K562 (cell line): ENCODE data around the gene PPP1R15A. TPM values are rescaled to one million over a fixed set of nuclear protein-coding genes. Genes with fewer than 3 reads are reported as not detected.

Source experiments
- DDX20 ChIP-seq: fragments of 450-650 bp; IDR thresholded peaks from 2 replicates; pipeline ENCODE4 v1.6.1; 2016; ENCODE audit warnings: missing genetic modification characterization, low read depth, mild to moderate bottlenecking, missing compliant biosample characterization, moderate library complexity
- MAFG ChIP-seq: fragments of 450-650 bp; conservative IDR thresholded peaks from 2 replicates; pipeline ENCODE4 v1.6.1; 2016; ENCODE audit warnings: missing genetic modification characterization, missing compliant biosample characterization
- NFE2 ChIP-seq: IDR thresholded peaks from 2 replicates; pipeline ENCODE4 v1.6.1; 2014; ENCODE audit warnings: antibody characterized with exemption, low read depth
- RBFOX2 ChIP-seq: fragments of 200-400 bp; formaldehyde crosslinking; IDR thresholded peaks from 2 replicates; pipeline ENCODE4 v1.6.1; 2017; ENCODE audit warnings: low read depth, mild to moderate bottlenecking, low read length, moderate library complexity
- RBM34 ChIP-seq: fragments of 200-400 bp; formaldehyde crosslinking; IDR thresholded peaks from 2 replicates; pipeline ENCODE4 v1.6.1; 2018; ENCODE audit warnings: low read length, borderline replicate concordance; ENCODE audit not compliant: insufficient read depth
- ZNF431 ChIP-seq: sonication (generic); formaldehyde crosslinking; IDR thresholded peaks from 2 replicates; pipeline ENCODE4 v1.8.0; 2022; ENCODE audit warnings: mild to moderate bottlenecking, missing genetic modification reagents
- ZNF644 ChIP-seq: fragments of 200-800 bp; sonication (Bioruptor generic); IDR thresholded peaks from 2 replicates; pipeline ENCODE4 v1.6.1; 2016; ENCODE audit warnings: low read depth, missing genetic modification characterization, missing compliant biosample characterization
- polyA plus RNA-seq, 8 experiments: library from polyadenylated mRNA; depleted of rRNA in 4 of 8; stranded (reverse) in 5 of 8; unstranded in 3 of 8; fragments of >200 nt; fragmentation: Nextera tagmentation in 2 of 8; fragmentation: Illumina TruSeq in 1 of 8; extraction: Ambion mirVana in 2 of 8; extraction: Trizol in 1 of 8; gene quantifications; 2 replicates each; pipeline versions ENCODE4 v1.2.1 to v1.2.3, GENCODE V29; 2011 to 2014; ENCODE audit warnings: inconsistent platforms in 1 of 8, missing spikeins in 1 of 8
- total RNA-seq, 7 experiments: library from RNA; depleted of rRNA in 6 of 7; stranded (reverse); fragments of >200 nt in 6 of 7; fragmentation: Illumina TruSeq in 2 of 7; extraction: Trizol in 2 of 7; gene quantifications; 2 replicates each; pipeline versions ENCODE4 v1.2.1 to v1.2.3, GENCODE V29; 2011 to 2021; ENCODE audit warnings: low replicate concordance in 1 of 7
- TF ChIP-seq, protein P1 (sequence below): fragments of 450-650 bp; IDR thresholded peaks from 2 replicates; pipeline ENCODE4 v1.6.1; 2016; ENCODE audit warnings: mild to moderate bottlenecking, moderate library complexity
- TF ChIP-seq, protein P2 (sequence below): sonication (generic); formaldehyde crosslinking; IDR thresholded peaks from 2 replicates; pipeline ENCODE4 v1.9.0; 2022; ENCODE audit warnings: mild to moderate bottlenecking, missing genetic modification reagents
- TF ChIP-seq, protein P3 (sequence below): fragments of 250-450 bp; sonication (Bioruptor Pico); IDR thresholded peaks from 2 replicates; pipeline ENCODE4 v1.8.0; 2021; ENCODE audit warnings: mild to moderate bottlenecking, moderate library complexity
- TF ChIP-seq, protein P4 (sequence below): sonication (generic); formaldehyde crosslinking; IDR thresholded peaks from 2 replicates; pipeline ENCODE4 v1.8.0; 2023; ENCODE audit warnings: mild to moderate bottlenecking, missing genetic modification reagents

The PPP1R15A gene
- total and polyA plus RNA-seq, 9 of the 15 experiments (the other 6 are each of a cell fraction or from before 2014, with no cell fraction given): 0.42 to 73.7 (median 44.0) TPM

- TF ChIP-seq, protein P1, sequence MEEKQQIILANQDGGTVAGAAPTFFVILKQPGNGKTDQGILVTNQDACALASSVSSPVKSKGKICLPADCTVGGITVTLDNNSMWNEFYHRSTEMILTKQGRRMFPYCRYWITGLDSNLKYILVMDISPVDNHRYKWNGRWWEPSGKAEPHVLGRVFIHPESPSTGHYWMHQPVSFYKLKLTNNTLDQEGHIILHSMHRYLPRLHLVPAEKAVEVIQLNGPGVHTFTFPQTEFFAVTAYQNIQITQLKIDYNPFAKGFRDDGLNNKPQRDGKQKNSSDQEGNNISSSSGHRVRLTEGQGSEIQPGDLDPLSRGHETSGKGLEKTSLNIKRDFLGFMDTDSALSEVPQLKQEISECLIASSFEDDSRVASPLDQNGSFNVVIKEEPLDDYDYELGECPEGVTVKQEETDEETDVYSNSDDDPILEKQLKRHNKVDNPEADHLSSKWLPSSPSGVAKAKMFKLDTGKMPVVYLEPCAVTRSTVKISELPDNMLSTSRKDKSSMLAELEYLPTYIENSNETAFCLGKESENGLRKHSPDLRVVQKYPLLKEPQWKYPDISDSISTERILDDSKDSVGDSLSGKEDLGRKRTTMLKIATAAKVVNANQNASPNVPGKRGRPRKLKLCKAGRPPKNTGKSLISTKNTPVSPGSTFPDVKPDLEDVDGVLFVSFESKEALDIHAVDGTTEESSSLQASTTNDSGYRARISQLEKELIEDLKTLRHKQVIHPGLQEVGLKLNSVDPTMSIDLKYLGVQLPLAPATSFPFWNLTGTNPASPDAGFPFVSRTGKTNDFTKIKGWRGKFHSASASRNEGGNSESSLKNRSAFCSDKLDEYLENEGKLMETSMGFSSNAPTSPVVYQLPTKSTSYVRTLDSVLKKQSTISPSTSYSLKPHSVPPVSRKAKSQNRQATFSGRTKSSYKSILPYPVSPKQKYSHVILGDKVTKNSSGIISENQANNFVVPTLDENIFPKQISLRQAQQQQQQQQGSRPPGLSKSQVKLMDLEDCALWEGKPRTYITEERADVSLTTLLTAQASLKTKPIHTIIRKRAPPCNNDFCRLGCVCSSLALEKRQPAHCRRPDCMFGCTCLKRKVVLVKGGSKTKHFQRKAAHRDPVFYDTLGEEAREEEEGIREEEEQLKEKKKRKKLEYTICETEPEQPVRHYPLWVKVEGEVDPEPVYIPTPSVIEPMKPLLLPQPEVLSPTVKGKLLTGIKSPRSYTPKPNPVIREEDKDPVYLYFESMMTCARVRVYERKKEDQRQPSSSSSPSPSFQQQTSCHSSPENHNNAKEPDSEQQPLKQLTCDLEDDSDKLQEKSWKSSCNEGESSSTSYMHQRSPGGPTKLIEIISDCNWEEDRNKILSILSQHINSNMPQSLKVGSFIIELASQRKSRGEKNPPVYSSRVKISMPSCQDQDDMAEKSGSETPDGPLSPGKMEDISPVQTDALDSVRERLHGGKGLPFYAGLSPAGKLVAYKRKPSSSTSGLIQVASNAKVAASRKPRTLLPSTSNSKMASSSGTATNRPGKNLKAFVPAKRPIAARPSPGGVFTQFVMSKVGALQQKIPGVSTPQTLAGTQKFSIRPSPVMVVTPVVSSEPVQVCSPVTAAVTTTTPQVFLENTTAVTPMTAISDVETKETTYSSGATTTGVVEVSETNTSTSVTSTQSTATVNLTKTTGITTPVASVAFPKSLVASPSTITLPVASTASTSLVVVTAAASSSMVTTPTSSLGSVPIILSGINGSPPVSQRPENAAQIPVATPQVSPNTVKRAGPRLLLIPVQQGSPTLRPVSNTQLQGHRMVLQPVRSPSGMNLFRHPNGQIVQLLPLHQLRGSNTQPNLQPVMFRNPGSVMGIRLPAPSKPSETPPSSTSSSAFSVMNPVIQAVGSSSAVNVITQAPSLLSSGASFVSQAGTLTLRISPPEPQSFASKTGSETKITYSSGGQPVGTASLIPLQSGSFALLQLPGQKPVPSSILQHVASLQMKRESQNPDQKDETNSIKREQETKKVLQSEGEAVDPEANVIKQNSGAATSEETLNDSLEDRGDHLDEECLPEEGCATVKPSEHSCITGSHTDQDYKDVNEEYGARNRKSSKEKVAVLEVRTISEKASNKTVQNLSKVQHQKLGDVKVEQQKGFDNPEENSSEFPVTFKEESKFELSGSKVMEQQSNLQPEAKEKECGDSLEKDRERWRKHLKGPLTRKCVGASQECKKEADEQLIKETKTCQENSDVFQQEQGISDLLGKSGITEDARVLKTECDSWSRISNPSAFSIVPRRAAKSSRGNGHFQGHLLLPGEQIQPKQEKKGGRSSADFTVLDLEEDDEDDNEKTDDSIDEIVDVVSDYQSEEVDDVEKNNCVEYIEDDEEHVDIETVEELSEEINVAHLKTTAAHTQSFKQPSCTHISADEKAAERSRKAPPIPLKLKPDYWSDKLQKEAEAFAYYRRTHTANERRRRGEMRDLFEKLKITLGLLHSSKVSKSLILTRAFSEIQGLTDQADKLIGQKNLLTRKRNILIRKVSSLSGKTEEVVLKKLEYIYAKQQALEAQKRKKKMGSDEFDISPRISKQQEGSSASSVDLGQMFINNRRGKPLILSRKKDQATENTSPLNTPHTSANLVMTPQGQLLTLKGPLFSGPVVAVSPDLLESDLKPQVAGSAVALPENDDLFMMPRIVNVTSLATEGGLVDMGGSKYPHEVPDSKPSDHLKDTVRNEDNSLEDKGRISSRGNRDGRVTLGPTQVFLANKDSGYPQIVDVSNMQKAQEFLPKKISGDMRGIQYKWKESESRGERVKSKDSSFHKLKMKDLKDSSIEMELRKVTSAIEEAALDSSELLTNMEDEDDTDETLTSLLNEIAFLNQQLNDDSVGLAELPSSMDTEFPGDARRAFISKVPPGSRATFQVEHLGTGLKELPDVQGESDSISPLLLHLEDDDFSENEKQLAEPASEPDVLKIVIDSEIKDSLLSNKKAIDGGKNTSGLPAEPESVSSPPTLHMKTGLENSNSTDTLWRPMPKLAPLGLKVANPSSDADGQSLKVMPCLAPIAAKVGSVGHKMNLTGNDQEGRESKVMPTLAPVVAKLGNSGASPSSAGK: no peak
- peak; percentile 30; the same call in 1 of the 2 replicates for TF ChIP-seq MAFG (tag)
- TF ChIP-seq, protein P2, sequence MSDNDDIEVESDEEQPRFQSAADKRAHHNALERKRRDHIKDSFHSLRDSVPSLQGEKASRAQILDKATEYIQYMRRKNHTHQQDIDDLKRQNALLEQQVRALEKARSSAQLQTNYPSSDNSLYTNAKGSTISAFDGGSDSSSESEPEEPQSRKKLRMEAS (CRISPR knock-in tag): no peak
- no peak for TF ChIP-seq RBFOX2
- peak; percentile 94 for TF ChIP-seq DDX20 (tag)
- TF ChIP-seq, protein P3, sequence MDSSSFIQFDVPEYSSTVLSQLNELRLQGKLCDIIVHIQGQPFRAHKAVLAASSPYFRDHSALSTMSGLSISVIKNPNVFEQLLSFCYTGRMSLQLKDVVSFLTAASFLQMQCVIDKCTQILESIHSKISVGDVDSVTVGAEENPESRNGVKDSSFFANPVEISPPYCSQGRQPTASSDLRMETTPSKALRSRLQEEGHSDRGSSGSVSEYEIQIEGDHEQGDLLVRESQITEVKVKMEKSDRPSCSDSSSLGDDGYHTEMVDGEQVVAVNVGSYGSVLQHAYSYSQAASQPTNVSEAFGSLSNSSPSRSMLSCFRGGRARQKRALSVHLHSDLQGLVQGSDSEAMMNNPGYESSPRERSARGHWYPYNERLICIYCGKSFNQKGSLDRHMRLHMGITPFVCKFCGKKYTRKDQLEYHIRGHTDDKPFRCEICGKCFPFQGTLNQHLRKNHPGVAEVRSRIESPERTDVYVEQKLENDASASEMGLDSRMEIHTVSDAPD (CRISPR knock-in tag): peak; percentile 84; the same call in 1 of the 2 replicates
- no peak for TF ChIP-seq NFE2
- TF ChIP-seq, protein P4, sequence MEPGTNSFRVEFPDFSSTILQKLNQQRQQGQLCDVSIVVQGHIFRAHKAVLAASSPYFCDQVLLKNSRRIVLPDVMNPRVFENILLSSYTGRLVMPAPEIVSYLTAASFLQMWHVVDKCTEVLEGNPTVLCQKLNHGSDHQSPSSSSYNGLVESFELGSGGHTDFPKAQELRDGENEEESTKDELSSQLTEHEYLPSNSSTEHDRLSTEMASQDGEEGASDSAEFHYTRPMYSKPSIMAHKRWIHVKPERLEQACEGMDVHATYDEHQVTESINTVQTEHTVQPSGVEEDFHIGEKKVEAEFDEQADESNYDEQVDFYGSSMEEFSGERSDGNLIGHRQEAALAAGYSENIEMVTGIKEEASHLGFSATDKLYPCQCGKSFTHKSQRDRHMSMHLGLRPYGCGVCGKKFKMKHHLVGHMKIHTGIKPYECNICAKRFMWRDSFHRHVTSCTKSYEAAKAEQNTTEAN (CRISPR knock-in tag): no peak
- TF ChIP-seq ZNF644: peak; percentile 92
- TF ChIP-seq ZNF431 (CRISPR knock-in tag): no peak
- no peak for TF ChIP-seq RBM34
These were observed 9.8 kb downstream of the PPP1R15A start (continued) for GRCh38 chr19:48881741-48882657.
